Mucosa of gallbladder (tissue), 1 donor: Measurements from ENCODE around the gene CYP2F1. TPM values are rescaled to one million over a fixed set of nuclear protein-coding genes. Genes with fewer than 3 reads are reported as not detected.
"Not testable (repeated sequence)": the region's sequence is repeated elsewhere in the genome, so short reads cannot be mapped to it uniquely, and the experiment has no call there.

Source experiments
- DNase-seq: peaks from one replicate; pipeline ENCODE4 v3.0.0-alpha.2; 2020; ENCODE audit warnings: low spot score
- total RNA-seq: library from RNA; stranded (reverse); gene quantifications from one replicate; pipeline ENCODE4 v1.2.1, GENCODE V29; 2021
- donor health status: DM: no; HTN: no; CAD: no.

CYP2F1 gene
- total RNA-seq, 1 donor from 2014 or later, result not detected

DNA sequence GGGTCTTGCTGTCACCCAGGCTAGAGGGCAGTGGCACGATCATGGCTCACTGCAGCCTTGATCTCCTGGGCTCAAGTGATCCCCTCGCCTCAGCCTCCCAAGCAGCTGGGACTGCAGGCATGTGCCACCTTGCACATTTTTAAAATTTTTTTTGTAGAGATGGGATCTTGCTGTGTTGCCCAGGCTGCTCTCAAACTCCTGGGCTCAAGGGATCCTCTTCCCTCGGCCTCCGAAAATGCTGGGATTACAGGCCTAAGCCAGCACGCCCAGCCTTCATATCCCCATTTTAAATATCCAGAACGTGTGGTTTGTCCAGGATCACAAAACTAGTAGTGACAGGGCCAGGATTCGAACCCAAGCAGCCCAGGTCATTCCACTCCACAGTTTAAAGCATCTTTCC is 13.1 kb downstream of the CYP2F1 start:
- DNase-seq, result not testable (repeated sequence)

DNA sequence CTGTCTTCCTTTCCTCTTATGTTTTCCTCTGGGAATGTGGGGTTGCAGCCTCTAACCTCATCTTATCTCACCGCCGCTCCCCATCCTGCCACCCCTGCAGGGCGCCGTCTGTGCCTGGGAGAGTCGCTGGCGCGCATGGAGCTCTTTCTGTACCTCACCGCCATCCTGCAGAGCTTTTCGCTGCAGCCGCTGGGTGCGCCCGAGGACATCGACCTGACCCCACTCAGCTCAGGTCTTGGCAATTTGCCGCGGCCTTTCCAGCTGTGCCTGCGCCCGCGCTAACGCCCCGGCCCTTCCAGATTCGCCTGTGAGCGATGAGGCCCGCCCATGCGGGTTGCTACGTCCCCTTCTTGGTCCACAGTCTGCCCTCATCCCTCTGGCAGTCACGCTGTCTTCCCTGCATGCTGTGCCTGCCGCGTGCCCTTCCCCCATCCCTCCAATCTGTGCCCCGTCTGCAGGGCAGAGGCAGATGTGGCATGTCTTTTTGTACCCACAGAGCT is 13.6 kb downstream of the CYP2F1 start:
- DNase-seq, result peak; percentile 89

DNA sequence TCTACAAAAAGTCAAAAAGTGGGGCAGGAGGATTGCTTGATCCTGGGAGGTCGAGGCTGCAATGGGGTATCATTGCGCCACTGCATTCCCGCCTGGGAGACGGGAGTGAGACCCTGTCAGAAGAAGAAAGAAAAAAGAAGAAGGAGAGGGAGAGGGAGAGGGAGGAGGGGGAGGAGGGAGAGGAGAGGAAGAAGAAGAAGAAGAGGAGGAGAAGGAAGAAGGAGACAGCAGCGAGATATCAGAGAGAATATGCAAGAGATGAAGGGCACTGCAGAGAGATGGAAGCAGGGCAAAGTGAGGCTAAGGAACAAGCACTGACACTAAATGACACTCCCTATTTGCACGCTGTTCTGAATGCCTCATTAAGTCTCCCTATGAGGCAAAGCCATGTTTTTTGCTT is 14.5 kb downstream of the CYP2F1 start:
- DNase-seq, result no peak

DNA sequence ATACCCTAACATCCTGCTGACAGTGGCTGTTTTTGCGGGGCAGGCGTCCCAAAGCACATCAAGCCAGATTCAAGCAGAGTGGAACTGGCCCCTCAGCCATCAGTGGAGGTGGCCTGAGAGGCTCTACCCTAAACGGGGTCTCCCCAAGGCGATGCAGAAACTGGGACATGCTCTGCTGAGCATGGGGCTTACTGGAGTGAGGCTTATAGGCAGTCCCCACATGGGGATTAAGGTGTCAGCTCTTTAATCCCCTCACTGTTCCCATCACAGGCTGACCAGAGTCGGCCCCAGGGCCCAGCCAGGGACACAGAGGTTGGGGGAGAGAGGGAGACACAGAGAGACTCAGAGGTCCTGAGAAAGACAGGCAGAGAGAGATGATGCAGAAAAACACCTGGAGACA is 17.0 kb downstream of the CYP2F1 start:
- no peak for DNase-seq

DNA sequence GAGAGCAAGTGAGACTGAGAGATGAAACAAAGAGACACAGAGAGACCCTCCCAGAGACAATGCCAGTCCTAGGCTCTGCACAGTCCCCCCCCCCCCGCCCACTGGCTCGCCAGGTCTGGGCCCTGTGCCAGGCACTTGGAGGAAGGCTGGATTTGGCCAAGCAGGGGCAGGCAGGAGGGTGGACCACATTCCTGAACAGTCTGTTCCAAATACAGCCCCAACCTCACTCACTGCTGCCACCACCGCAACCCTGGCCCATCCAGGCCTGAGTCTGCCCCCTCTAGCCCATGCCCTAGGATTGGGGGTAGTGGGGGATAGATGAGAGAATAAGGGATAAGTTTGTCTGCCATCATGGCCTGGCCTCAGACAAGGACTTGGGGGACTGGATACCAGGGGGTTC is 19.0 kb downstream of the CYP2F1 start:
- no peak for DNase-seq

DNA sequence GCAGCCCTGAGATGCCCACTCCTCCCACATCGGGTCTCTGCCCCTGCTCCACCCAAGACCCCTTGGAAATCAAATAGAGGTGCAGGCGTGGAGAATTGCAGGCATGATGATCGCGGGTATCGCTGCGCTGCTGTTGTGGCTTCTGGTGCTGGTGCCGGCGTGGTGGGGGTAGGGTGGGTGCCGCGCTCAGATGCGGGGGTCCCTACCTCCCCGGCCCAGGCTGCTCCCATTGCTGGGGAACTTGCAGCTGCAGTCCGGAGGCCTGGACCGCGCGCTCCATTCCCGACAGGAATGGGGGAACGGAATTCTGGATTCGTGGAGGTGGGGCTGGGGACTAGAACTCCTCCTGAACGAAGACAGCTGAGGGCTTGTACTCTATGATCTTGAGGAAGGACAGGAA is 20.4 kb downstream of the CYP2F1 start:
- DNase-seq, result no peak

DNA sequence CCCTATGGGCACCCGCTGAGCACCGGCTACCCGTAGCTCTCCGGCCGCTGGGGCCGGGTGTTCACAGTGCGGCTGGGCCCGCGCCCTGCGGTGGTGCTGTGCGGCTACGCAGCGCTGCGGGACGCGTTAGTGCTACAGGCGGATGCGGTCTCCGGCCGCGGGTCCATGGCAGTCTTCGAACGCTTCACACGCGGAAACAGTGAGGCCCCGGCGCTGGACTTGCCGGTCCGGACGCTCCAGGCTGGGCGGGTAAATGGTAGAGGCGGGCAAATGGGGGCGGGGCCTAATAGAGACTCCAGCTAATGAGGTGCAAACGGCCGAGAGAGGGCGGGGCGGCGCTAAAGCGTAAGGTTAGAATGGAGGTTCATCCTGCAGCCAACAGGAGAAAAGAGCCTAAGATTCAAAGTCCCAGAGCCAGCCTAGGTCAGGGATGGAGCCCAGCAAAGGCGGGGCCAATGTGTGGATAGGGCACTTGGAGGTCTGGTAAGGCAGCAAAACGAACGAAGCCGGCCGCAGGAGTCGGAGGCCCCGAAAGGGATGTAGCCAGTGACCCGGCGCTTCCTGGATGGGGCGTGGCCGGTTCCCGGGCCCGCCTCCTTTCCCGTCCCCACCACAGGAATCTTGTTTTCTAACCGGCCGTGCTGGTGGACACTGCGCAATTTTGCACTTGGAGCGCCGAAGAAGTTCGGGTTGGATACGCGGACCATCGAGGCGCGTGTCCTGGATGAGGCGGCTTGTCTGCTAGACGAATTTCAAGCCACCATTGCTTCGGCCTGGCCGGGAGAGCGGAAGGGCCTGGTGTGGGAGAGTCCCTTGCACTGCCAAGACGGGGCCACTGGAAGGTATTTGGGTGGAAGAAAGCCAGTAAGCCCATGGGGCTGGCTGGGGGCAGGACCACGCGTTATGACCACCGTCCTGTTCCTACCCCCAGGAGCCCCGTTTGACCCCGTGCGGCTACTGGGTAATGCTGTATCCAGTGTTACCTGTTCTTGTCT is 21.5 kb downstream of the CYP2F1 start:
- DNase-seq, result peak; percentile 77

DNA sequence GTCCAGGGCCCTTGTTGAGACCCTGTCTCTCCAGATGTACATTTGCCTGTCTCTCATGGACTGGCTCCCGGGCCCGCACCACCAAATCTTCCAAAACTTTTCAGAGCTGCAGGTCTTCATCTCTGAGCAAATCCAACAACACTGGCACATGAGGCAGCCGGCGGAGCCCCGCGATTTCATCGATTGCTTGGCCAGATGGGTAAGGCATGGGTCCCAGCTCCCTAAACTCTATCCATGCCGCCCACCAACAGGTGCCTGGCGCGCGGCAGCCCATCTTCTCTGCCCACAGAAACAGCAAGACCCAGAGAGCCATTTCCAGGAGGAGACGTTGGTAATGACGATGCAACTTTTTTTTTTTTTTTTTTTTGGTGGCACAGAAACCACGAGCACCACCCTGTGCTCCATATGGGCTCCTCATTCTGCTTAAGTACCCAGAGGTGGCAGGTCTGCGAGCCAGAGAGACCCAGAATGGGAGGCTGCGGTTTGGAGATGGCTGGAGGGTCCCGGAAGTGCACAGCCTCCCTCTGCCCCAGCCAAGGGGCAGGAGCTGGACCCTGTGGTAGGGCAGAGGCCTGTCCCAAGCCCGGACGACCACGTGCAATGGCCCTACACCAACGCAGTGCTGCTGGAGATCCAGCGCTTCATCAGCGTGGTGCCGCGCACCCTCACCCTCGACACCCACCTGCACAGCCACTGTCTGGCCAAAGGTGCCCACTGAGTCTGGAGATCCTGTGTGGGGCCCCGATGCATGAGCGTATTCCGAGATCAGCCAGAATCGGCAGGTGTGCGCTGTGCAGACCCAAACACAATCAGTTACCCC is 22.6 kb downstream of the CYP2F1 start:
- no peak for DNase-seq

DNA sequence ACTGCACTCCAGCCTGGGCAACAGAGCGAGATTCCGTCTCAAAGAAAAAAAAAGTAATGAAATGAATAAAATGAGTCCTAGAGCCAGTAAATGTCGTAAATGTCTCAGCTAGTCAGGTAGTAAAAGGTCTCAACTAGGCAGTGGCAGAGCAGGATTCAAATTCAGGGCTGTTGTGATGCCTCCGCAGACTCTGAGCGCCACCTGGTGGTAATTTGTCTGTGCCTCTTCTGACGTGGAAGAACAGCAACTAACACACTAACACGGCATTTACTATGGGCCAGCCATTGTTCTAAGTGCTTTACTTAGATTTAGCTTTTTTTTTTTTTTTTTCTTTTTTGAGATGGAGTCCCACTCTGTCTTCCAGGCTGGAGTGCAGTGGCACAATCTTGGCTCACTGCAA is 30.2 kb downstream of the CYP2F1 start:
- peak; percentile 89 for DNase-seq

DNA sequence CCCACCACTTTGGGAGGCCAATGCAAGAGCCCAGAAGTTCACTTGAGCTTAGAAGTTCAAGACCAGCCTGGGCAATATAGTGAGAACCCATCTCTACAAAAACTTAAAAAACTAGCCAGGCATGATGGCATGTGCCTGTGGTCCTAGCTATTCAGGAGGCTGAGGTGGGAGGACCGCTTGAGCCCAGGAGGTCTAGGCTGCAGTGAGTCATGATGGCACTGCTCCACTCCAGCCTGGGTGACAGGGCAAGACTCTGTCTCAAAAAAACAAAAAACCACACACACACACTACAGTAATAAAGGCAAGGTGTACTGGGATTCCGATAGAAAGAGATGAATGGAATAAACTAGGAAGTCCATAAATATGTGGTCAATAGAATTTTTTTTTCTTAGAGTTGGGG is 35.6 kb downstream of the CYP2F1 start:
- no peak for DNase-seq

DNA sequence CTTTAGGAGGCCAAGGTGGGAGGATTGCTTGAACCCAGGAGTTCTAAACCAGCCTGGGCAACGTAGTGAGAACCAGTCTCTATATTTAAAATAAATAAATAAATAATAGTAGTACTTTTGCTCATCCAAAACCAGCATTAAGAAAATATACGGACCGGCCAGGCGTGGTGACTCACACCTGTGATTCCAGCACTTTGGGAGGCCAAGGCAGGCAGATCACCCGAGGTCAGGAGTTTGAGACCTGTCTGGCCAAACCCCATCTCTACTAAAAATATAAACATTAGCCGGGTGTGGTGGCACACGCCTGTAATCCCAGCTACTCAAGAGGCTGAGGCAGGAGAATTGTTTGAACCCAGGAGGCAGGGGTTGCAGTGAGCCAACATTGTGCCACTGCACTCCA is 36.8 kb downstream of the CYP2F1 start:
- not testable (repeated sequence) for DNase-seq

DNA sequence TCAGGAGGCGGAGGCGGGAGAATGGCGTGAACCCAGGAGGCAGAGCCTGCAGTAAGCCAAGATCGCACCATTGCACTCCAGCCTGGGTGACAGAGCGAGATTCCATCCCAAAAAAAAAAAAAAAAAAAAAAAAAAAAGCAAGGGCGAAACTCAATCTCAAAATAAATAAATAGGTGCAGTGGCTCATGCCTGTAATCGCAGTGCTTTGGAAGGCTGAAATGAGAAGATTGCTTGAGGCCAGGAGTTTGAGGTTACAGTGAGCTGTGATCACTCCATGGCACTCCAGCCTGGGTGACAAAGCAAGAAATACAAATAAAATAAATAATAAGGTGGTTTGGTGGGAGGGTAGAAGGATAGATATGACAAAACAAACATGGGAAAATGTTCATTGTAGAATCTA is 39.8 kb downstream of the CYP2F1 start:
- no peak for DNase-seq

DNA sequence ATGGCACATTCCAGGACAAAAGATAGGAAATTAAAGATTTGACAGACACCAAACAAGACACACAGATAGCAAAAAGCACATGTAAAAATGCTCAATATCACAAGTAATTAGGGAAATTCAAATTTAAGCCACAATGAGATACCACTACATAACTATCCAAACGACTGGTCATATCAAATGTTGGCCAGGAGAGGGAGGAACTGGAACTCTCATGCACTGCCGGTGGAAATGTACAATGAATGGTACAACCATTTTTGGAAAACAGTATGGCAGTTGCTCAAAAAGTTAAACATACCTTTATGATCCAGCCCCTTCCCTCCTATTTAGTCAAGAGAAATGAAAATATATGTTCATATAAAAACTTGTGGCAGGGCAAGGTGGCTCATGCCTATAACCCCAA is 42.0 kb downstream of the CYP2F1 start:
- DNase-seq, result no peak

DNA sequence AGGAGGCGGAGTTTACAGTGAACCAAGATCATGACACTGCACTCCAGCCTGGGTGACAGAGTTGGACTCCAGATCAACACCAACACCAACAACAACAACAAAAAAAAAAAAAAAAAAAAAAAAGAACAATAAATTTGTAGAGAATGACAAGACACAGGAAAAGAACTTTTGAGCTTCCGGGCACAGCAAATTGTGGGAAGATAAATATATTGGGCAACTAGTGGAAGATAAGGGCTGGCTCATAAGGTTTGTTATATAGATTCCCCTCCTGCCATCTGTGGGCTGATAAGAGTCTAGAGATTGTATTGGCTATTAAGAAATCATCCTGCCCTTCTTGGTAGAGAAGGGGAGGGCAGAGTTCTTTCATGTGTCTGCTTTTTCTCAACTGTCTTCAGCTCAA is 45.6 kb downstream of the CYP2F1 start:
- no peak for DNase-seq

DNA sequence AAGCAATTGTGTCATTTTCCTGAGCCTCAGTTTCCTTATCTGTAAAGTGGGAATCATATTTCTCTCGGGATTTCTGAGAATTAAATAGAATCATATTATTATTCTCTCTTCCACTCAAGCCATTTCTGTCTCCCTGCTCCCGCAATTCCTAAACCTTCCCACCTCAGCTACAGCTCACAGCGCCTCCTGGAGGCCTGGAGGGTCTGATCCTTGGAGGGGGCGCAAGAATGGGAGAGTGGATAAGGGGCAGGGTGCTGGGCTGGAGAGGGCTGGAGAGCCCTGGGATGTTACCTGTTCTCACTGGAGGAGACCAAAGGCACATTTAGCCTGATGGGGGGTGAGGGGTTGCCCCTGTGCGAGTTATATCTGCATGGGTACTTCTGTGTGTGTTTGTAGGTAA is 47.7 kb downstream of the CYP2F1 start:
- DNase-seq, result no peak

DNA sequence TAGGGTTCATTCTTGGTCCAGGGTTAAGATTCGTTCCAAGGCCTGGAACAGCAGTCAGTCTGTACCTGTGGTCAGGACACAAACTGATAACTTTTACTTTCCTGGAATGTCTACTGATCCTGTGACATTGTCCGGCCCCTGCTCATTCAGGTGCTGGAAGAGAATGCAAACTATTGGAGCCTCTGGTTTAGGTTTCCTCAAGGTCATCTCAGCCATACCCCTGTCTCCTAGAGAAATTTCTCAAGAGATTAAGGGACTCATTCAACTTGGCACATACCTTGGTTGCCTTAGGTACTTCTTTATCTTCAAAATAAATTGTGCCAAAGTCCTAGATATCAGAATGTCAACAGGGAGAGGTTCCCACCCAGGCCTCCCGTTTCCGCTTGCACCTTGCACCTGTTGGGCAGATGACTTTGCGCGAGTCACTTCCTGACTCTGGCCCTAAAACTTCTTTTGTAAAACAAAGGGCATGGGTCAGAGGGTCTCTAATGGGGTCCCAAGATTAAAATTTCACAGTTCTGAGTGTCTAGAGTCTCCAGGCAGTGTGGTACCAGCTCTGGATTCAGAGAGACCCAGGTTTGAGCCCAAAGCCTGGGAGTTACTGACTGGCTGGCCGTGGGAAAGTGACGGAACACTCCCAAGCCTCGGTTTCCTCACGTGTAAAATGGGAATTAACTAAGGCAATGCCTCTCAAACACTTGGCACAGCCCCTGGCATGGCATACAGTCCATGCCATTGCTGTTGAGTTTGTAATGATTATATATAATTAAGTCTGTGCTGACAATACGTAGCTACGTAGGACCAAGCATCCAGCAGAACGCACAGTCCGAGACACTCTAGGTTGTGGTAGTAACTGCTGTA is 52.9 kb downstream of the CYP2F1 start:
- DNase-seq, result peak; percentile 72

DNA sequence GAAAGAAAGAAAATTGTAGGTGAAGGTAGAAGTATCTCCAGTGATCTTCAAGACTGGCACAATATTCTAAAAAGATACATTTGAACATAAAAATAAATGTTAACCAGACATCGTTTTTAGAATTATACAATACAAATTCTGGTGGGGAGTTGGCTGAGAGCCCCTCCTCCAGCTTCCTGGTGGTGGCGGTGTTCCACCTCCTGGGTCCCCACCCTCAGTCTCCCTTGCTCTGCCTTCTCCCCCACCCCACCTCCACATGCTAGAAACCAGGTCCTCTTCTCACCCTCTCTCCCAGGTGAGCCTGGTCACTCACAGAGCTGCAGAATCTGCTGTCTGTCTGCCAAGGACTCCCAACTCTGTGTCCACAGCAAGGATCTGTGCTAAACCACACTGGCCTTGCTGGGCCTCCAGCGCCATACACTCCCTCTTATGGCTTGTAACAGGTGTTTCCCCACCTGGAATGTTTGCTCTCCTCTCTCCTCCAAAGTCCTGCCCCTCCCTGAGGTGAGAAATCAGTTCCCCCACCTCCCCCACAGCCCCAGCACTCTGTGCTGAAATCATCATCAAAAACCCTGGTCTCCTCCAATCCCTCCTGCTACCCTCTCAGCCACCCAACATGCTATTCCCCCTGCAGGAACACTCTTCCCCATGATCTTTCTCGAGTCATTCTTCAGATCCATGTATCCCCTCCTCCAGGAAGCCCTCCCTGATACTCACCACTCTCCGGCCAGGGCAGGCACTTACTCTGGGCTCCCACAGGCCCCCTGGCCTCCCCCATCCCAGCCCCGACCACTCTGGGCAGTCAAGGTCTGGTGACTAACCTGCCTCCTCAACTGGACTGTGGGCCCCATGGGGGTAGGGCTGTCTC is 58.3 kb downstream of the CYP2F1 start:
- no peak for DNase-seq

DNA sequence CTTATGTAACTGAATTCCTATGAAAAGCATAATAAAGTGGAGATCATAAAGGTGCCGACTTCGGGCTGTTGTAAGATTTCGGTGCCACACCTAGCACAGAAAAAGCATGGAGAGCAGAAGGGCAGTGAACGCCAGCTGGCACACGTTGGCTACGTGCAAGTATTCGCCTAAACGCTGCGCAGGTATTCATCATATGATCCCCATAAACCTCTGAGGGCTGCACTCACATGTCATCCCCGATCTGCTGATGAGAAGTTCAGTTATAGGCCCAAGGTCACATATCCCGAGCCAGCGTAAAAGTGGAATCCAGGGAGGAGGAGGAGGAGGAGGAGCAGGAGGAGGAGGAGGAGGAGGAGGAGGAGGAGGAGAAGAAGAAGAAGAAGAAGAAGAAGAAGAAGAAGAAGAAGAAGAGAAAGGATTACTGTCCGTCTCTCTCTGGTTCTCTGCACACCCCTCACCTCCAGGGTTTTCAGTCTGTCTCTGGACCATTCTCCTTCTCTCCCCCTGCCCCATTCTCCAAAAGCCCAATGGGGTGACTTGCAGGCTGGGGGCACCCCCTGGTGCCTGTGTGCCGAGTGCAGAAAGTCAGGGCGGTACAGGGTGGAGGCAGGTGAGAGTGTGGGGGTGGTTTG is 60.2 kb downstream of the CYP2F1 start:
- DNase-seq, result no peak

DNA sequence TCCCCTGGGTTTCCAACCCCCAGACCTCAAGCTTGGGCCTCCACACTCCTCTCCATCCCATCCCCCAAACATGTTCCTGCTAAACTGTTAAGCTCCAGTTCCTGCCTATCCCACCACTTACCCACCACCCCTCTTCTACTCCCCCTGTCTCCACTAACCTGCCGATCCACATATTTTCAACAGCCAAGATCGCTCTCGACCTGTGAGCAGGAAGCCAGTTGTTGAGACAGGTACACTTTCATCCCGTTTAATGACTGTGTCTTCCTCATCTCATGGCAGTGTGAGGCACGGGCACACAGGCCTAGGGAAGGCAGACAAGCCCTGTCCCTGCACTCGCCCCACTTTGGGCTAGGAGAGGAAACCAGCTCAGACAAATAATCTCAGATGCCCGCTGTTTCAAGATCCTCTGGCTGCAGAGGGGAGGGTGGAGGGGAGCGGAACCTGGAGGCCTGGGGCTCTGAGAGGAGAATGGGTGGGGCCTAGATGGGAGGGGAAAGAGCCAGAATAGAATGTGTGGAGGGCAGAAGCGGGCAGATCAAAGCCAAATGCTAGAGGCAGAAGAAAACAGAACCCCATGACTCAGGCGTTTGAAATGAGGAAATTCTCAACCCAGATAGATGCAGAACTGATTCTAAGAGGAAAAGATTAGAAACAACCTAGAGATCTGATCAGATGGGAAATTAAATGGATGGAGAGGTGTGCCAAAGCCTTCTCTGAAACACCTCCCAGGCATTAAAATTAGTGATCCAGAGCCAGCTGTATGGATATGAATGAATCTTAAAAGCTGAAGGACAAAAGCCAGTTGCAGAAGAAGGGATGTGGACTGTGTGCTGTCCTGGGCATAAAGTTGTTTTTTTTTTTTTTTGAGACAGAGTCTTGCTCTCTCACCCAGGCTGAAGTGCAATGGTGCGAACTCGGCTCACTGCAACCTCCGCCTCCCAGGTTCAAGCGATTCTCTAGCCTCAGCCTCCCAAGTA is 61.9 kb downstream of the CYP2F1 start:
- peak; percentile 89 for DNase-seq
